ENCODE measurements around the gene GRIPAP1.

GRIPAP1 gene

GRCh38 chrX:48923771-48924170 lies 78.3 kb downstream of the GRIPAP1 start:
- no peak for DNase-seq (ENCODE audit: low spot score)

Measured in cerebellar cortex (tissue), 1 donor.